T-helper 2 cell treated with Interferon-gamma antibody and Interleukin-4, amounts not matched to agents 5 μg/mL and 100 μg/mL, for 36 hours (primary cell): ENCODE measurements around the gene LANCL3.
"Not testable (repeated sequence)": the region's sequence is repeated elsewhere in the genome, so short reads cannot be mapped to it uniquely, and the experiment has no call there.

Experiments
- DNase-seq: peaks from one replicate; pipeline ENCODE4 v3.0.0; 2021; ENCODE audit warnings: low spot score
- H3K27ac Mint-ChIP-seq: one replicate; pipeline ENCODE4 v1.8.0; 2021; ENCODE audit warnings: mild to moderate bottlenecking, mixed read lengths
- H3K27me3 Mint-ChIP-seq: one replicate; pipeline ENCODE4 v1.8.0; 2021; ENCODE audit warnings: low read depth, mixed read lengths
- H3K36me3 Mint-ChIP-seq: one replicate; pipeline ENCODE4 v1.8.0; 2021; ENCODE audit warnings: low read depth, mixed read lengths
- H3K4me1 Mint-ChIP-seq: one replicate; pipeline ENCODE4 v1.8.0; 2021; ENCODE audit warnings: low read depth, mixed read lengths
- H3K4me3 Mint-ChIP-seq: one replicate; pipeline ENCODE4 v1.8.0; 2022; ENCODE audit warnings: mild to moderate bottlenecking, moderate library complexity, mixed read lengths
- H3K9me3 Mint-ChIP-seq: one replicate; pipeline ENCODE4 v1.8.0; 2021; ENCODE audit warnings: mixed read lengths

LANCL3 gene

DNA sequence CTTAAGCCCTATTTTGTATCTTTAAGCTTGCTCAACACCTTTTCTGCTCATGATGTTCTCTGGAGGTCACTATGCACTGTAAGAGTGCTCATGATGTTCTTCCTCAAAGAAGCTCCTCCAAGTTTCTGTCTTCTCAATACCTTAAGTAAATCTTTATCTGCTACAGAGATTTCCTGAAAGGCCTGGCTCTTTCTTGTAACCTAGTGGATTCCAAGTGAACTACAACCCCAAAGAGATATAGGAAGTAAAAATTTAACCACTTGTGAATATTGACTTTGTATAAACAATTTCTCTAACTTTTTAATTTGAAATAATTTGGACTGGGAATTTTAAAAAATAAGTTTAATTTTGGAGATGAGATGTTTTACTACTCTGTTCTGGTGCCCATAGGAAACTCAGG, 74.8 kb downstream of the LANCL3 start:
- Mint-ChIP-seq H3K9me3 (no peaks in the 10 kb centered on the region), H3K4me3 (no peak overlapping the region), H3K4me1 (no peaks in the 10 kb centered on the region), H3K27ac (no peak overlapping the region), H3K27me3 (no peaks in the 10 kb centered on the region), H3K36me3 (no peaks in the 10 kb centered on the region)
- DNase-seq, result no peak

DNA sequence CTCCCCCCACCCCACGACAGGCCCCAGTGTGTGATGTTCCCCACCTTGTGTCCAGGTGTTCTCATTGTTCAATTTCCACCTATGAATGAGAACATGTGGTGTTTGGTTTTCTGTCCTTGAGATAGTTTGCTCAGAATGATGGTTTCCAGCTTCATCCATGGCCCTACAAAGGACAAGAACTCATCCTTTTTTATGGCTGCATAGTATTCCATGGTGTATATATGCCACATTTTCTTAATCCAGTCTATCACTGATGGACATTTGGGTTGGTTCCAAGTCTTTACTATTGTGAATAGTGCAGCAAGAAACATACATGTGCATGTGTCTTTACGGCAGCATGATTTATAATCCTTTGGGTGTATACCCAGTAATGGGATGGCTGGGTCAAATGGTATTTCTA, 79.4 kb downstream of the LANCL3 start:
- H3K27me3 Mint-ChIP-seq, H3K36me3 Mint-ChIP-seq, H3K4me3 Mint-ChIP-seq, H3K9me3 Mint-ChIP-seq, DNase-seq, H3K4me1 Mint-ChIP-seq, H3K27ac Mint-ChIP-seq: not testable (repeated sequence)

DNA sequence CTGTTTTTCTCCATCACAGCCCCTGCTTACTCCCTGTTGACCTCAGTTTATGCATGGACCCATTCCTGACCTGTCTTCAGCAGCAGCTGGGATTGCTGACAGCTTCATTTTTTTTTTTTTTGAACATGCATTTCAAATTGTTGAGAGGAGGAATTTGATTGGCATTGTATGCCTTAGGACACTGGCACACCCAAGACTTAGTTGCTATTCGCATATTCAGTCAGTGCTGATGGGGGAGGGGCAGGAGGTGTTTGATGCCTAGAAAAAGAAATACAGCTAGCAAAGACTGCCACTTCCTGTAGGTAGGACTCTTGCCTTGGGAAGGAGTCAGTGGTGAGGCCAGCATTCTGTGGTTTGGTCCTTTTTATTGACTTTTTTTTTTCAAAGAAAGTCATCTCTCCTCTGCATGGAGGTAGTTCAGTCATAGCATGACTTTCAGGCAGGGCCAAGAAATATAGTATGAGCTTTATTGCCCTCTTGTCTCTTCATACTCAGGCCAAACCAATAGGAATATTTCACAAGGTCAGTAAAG, 80.5 kb downstream of the LANCL3 start:
- Mint-ChIP-seq H3K4me3 (no peak overlapping the region), H3K36me3 (no peaks in the 10 kb centered on the region), H3K27me3 (peaks cover 2% of the 10 kb centered on the region), H3K4me1 (no peaks in the 10 kb centered on the region), H3K27ac (no peak overlapping the region), H3K9me3 (no peaks in the 10 kb centered on the region)
- no peak for DNase-seq

DNA sequence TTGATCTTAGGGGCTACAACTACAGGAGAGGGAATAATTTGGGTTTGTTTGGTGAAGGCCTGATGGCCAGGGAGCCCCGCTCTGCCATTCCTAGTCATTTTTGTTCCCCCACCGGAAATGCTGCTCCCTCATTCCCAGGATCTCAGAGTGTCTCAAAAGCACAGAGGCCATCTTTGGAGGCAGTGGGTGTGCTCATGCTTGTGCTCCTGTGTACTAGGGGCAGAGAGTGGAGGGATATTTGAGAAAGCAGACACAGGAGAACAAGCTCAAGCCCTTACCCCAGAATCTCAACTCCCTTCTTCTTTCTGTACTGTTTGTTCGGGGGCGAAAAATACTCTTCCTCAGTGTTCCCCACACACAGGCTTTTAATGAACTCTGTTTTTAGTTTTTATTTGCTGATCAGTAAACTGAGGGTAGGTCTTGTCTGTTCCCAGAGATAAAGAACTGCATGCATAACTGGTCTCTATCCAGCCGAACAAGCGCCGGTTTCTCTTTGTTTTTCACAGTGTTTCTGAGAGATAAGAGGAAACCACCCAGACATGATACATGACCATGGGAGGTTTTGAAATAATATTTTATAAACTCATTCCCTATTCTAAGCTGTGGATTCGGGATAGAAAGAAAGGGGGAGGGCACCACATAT, 81.2 kb downstream of the LANCL3 start:
- DNase-seq, result no peak
- peaks cover 2% of the 10 kb centered on the region for H3K27me3 Mint-ChIP-seq
- no peak overlapping the region for H3K27ac Mint-ChIP-seq

DNA sequence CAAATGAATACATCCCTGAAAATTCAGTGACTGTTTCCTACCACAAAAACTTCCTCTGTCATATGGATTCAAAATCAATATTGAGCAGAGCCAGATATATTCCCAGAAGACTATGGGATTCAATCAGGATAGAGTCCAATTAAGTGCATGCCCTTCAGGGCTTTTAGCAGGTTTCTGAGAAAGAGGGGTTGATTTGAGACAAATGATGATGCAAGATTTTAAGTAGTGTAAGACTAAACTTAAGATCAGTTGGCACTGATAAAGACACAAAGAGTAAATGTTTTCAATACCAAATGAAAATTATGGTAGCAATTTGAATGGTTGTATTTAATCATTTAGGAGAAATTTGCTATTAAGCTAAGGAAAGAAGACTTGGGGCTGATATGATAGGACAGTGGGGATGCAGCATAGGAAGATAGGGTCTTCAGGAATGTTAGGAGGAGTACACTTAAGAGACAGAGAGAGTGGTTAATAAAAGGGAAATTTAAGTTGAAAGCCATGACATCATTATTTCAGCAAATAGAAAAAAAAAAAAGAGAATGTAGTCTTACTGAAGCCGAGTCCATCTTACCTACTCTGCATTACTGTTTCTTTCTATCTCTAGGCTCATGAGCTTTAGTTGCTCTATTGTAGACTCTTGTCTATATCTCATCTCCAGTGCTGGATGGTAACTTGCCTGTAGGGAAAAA, 82.1 kb downstream of the LANCL3 start:
- no peak for DNase-seq
- no peak overlapping the region for H3K27ac Mint-ChIP-seq
- no peaks in the 10 kb centered on the region for H3K36me3 Mint-ChIP-seq
- H3K4me1 Mint-ChIP-seq, result no peaks in the 10 kb centered on the region
- no peak overlapping the region for H3K4me3 Mint-ChIP-seq
- no peaks in the 10 kb centered on the region for H3K9me3 Mint-ChIP-seq
- H3K27me3 Mint-ChIP-seq, result peaks cover 2% of the 10 kb centered on the region

More for the DNA sequence above, 81.2 kb downstream of the LANCL3 start:
- H3K4me3 Mint-ChIP-seq, result no peak overlapping the region
- H3K9me3 Mint-ChIP-seq, result no peaks in the 10 kb centered on the region
- no peaks in the 10 kb centered on the region for H3K36me3 Mint-ChIP-seq
- H3K4me1 Mint-ChIP-seq, result no peaks in the 10 kb centered on the region

DNA sequence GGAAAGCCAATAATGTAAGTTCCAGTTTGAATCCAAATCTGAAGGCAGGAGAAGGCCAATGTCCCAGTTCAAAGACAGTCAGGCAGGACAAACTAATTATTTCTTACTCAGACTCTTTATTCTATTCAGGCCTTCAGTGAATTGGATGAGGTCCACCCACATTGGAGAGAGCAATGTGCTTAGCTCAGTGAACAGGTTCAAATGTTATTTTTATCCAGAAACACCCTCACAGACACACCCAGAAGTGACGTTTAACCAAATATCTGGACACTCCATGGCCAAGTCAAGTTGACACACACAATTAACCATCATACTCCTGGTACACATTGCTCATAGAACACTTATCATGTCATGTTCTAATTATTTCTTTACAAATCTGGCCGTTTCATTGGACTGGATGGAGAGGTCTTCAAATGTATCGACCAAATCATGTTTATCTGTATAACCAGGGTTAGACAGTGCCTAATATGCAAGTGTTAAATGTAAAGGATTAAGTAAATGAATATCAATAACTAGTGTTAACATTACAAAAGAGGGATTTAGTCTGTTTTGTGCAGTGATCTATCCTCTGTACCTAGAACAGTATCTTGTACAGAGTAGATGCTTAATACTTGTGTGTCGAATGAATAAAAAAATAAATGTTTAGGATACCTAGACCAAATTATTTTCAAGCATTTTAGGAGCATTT, 87.0 kb downstream of the LANCL3 start:
- Mint-ChIP-seq H3K36me3 (no peaks in the 10 kb centered on the region), H3K27me3 (peaks cover 2% of the 10 kb centered on the region), H3K4me1 (no peaks in the 10 kb centered on the region), H3K4me3 (no peak overlapping the region), H3K27ac (no peak overlapping the region), H3K9me3 (no peaks in the 10 kb centered on the region)
- no peak for DNase-seq

DNA sequence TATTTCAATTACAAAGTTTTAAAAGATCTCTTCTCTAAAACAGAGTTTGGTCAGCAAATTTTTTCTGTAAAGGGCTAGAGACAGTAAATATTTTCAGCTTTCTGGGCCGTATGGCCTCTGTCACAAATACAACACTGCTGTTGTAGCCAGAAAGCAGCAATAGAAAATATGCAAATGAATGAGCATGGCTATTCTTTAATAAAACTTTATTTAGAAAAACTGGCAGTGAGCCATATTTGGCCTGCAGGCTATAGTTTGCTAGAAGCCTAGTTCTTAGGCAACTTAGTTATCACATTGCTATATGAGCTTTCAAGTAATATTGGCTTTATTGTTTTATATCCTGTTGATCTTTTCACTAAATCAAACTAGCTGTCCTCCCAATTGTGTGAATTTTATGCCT, 87.6 kb downstream of the LANCL3 start:
- Mint-ChIP-seq H3K27ac (no peak overlapping the region), H3K4me3 (no peak overlapping the region), H3K4me1 (no peaks in the 10 kb centered on the region), H3K36me3 (no peaks in the 10 kb centered on the region), H3K27me3 (peaks cover 2% of the 10 kb centered on the region), H3K9me3 (no peaks in the 10 kb centered on the region)
- no peak for DNase-seq

DNA sequence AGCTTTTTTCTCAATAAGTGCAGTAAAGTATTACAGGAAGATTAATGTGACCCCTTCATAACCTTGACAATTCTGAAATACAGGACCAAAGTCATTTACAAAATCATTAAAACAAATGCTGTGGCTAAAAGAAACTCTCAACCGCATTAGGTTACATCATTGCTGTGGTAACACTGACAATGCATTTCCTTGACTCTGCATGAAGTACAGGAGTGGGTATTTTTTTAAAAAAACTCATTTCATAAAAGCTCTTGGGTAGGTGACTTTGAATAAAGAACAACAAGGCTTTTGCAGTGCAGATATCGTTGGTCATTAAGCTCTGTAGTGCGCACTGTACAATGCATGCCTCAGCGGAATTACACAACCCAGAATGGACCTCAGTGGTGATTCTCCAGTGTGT, 90.7 kb downstream of the LANCL3 start:
- Mint-ChIP-seq H3K9me3 (no peaks in the 10 kb centered on the region), H3K36me3 (no peaks in the 10 kb centered on the region), H3K27ac (no peak overlapping the region), H3K4me1 (no peaks in the 10 kb centered on the region), H3K4me3 (no peak overlapping the region), H3K27me3 (no peaks in the 10 kb centered on the region)
- DNase-seq, result no peak

DNA sequence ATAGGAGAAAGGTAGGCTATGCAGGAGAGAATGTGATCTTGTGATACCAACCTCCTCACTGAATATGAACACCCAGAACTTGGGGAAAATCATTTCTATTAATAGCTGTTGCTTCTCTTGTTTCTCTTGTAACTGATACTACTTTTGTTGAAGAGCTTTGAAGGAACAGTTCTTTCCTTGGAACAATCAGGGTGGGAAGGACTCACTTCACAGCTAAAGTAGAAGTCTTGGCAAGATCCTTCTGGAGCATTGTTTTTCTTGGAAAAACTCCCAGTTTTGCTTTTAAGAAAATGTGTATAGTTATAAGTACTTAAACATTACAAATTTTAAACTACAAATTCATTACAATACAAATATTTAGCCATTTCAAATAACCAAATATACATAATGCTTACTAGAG, 95.1 kb downstream of the LANCL3 start:
- DNase-seq, result no peak
- peaks cover 2% of the 10 kb centered on the region for H3K27me3 Mint-ChIP-seq
- H3K4me1 Mint-ChIP-seq, result no peaks in the 10 kb centered on the region
- no peaks in the 10 kb centered on the region for H3K36me3 Mint-ChIP-seq
- H3K9me3 Mint-ChIP-seq, result no peaks in the 10 kb centered on the region
- no peak overlapping the region for H3K27ac Mint-ChIP-seq
- H3K4me3 Mint-ChIP-seq, result no peak overlapping the region

DNA sequence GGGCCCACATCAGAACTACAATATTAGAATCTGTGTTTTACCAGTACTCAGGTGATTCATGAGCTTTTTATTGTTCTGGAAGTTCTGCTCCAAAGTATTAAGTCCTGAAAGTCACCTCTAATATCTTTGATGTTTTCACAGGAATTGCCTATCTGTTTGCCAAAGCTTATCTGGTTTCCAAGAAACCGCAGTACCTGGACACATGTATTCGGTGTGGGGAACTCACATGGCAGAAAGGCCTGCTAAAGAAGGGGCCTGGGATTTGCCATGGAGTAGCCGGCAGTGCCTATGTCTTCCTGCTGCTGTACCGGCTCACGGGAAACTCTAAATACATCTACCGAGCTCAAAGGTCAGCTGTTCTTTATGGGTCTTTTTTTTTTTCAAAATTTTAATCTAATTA, 95.7 kb downstream of the LANCL3 start:
- H3K36me3 Mint-ChIP-seq, result no peaks in the 10 kb centered on the region

DNA sequence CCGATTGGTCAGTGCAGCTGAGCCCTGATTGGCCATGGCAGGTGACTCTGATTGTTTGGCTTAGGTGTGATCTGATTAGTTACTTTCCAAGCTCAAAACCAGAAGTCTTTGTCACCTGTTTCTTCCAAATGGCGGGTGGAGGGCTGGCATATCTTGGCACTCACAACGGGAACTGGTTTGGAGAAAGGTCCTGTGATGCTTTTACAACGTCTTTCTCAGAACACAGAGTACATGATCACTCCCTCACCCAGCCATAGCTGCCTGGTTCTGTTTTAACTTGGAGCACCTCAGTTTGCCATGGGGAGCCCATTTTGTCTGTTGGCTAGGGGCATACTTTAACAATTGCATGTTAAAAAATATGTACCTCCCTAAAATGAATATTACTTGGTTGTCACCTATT, 101.1 kb downstream of the LANCL3 start:
- Mint-ChIP-seq H3K27ac (no peak overlapping the region), H3K4me1 (no peaks in the 10 kb centered on the region), H3K9me3 (no peaks in the 10 kb centered on the region), H3K27me3 (peaks cover 2% of the 10 kb centered on the region), H3K4me3 (no peak overlapping the region), H3K36me3 (no peaks in the 10 kb centered on the region)
- no peak for DNase-seq

More for the DNA sequence above, 95.7 kb downstream of the LANCL3 start:
- H3K4me1 Mint-ChIP-seq, result no peaks in the 10 kb centered on the region
- H3K9me3 Mint-ChIP-seq, result no peaks in the 10 kb centered on the region
- DNase-seq, result no peak
- H3K27me3 Mint-ChIP-seq, result peaks cover 2% of the 10 kb centered on the region
- H3K4me3 Mint-ChIP-seq, result no peak overlapping the region
- H3K27ac Mint-ChIP-seq, result no peak overlapping the region

DNA sequence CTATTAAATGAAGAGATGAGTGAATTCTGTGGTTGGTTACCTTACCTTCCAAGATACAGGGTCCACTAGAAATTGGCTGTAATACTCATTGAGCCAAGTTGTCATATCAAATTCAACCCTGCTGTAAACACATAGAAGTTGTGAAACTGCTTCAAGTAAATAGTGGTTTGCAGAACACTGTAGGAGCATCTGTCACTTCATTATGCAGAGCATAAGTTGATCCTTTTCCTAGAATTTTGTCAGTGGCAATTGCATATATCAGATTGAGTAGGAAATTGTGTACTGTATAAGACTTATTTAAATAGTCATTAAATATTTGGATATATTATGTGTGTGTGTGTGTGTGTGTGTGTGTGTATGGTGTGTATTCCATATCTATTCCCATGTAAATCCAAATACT, 105.3 kb downstream of the LANCL3 start:
- Mint-ChIP-seq H3K27me3 (no peaks in the 10 kb centered on the region), H3K4me1 (no peaks in the 10 kb centered on the region), H3K9me3 (no peaks in the 10 kb centered on the region), H3K36me3 (no peaks in the 10 kb centered on the region), H3K27ac (no peak overlapping the region), H3K4me3 (no peak overlapping the region)
- no peak for DNase-seq

DNA sequence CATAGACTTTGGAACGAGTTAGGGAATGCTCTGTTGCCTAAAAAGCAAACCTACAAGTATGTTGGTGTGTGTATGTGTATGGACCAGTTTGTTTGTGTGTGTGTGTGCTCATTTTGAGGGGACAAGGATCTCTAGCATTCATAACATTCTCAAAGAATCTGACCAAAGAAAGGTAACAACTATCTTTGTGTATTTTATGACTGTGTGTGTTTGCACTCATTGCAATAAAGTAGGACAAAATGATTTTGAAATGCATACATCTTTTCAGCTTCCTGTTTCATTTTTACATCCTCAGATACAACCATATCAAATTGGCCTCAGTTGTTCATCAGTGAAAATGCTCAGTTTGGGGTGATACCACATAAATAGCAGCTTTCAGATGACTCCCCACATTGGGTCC, 105.8 kb downstream of the LANCL3 start:
- Mint-ChIP-seq H3K4me1 (no peaks in the 10 kb centered on the region), H3K4me3 (no peak overlapping the region), H3K9me3 (no peaks in the 10 kb centered on the region), H3K27me3 (no peaks in the 10 kb centered on the region), H3K27ac (no peak overlapping the region), H3K36me3 (no peaks in the 10 kb centered on the region)
- no peak for DNase-seq

DNA sequence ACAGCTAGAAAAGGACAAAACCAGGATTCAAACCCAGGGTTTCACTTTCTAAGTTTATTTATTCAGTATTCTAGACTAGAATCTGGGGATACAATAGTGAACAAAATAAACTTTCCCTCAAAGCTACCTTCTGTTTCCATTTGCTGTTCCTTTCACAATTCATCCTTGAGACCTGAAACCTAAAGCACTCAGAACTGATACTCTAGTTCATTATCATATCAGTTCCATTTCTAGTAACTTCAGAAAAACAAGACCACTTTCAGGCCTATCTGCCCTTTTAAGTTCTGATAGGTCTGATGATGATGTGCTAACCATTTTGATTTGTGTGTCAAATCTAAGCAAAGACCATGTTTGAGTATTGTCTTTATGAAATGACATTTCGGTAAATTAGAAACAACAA, 106.3 kb downstream of the LANCL3 start:
- Mint-ChIP-seq H3K9me3 (no peaks in the 10 kb centered on the region), H3K36me3 (no peaks in the 10 kb centered on the region), H3K4me3 (no peak overlapping the region), H3K27ac (no peak overlapping the region), H3K4me1 (no peaks in the 10 kb centered on the region), H3K27me3 (no peaks in the 10 kb centered on the region)
- DNase-seq, result no peak
